HG02943 (cell line): Measurements from ENCODE around the gene IKZF3.

ENCODE experiments used
- ATAC-seq: cut with Tn5 transposase; IDR thresholded peaks from one replicate; pipeline ENCODE4 v1.9.1; 2021; ENCODE audit warnings: mild to moderate bottlenecking, low read depth, moderate library complexity; ENCODE audit not compliant: unreplicated experiment

Gene IKZF3

DNA sequence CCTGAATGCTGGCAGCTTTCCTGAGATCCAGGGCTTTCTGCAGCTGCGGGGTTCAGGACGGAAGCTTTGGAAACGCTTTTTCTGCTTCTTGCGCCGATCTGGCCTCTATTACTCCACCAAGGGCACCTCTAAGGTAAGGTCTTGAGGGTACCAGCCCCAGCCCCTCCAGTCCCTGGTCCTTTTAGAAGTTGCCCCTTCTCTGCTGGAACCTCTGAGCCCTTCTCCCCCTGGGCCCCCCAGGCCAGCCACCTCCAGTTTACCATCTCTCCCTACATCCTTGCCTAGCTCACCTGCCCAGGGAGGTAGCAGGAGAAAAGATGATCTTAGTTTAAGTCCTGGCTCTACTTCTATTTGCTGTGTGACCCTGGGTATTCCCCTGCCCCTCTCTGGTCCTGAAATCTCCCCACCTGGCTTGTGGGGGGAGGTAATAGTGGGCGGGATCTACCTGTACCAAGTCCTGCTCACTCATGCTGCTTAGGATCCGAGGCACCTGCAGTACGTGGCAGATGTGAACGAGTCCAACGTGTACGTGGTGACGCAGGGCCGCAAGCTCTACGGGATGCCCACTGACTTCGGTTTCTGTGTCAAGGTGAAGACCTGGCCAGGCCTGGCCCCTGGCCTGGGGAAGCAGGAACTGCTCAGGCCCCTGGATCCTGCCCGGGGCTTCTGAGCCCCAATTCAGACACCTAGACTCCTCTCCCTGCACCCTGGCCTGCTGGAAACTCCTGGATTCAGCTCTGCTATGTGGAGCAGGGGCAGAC, 119.9 kb downstream of the IKZF3 start:
- no peak for ATAC-seq

DNA sequence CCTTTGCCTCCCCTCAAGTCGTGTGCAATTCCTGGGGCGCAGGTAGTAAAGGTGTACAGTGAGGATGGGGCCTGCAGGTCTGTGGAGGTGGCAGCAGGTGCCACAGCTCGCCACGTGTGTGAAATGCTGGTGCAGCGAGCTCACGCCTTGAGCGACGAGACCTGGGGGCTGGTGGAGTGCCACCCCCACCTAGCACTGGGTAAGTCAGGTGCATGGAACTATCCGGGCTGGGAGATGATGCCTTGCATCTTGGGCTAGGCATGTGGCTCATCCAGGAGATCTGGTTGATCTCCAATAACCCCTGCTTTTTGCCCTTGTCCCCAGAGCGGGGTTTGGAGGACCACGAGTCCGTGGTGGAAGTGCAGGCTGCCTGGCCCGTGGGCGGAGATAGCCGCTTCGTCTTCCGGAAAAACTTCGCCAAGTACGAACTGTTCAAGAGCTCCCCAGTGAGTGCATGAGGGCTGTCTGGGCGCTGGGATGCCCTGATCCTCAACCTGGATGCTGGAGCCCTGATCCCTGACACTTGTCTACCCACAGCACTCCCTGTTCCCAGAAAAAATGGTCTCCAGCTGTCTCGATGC, 121.2 kb downstream of the IKZF3 start:
- no peak for ATAC-seq

DNA sequence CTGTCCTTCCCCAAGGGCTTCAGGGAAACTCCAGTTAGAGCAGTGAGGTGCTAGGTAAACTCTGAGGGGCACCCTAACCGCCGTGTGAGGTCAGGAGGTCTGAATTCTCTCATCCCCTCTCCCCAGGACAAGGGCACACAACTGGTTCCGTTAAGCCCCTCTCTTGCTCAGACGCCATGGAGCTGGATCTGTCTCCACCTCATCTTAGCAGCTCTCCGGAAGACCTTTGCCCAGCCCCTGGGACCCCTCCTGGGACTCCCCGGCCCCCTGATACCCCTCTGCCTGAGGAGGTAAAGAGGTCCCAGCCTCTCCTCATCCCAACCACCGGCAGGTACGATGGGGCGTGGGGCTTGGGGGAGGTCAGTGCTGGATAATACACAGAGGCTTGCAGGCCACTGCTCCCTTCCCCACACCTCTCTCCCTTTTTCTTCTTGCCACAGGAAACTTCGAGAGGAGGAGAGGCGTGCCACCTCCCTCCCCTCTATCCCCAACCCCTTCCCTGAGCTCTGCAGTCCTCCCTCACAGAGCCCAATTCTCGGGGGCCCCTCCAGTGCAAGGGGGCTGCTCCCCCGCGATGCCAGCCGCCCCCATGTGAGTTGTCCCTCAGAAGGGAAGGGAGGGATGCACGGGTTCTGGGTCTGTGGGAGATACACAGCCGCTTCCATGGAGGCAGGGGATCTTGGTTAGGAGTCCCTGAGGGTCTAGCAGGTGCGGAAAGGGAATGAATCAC, 121.8 kb downstream of the IKZF3 start:
- no peak for ATAC-seq

- ATAC-seq = no peak
Measured at GRCh38 chr17:39740357-39741111, 123.6 kb downstream of the IKZF3 start.

- no peak for ATAC-seq
Measured at GRCh38 chr17:39739885-39740356, 124.2 kb downstream of the IKZF3 start.

DNA sequence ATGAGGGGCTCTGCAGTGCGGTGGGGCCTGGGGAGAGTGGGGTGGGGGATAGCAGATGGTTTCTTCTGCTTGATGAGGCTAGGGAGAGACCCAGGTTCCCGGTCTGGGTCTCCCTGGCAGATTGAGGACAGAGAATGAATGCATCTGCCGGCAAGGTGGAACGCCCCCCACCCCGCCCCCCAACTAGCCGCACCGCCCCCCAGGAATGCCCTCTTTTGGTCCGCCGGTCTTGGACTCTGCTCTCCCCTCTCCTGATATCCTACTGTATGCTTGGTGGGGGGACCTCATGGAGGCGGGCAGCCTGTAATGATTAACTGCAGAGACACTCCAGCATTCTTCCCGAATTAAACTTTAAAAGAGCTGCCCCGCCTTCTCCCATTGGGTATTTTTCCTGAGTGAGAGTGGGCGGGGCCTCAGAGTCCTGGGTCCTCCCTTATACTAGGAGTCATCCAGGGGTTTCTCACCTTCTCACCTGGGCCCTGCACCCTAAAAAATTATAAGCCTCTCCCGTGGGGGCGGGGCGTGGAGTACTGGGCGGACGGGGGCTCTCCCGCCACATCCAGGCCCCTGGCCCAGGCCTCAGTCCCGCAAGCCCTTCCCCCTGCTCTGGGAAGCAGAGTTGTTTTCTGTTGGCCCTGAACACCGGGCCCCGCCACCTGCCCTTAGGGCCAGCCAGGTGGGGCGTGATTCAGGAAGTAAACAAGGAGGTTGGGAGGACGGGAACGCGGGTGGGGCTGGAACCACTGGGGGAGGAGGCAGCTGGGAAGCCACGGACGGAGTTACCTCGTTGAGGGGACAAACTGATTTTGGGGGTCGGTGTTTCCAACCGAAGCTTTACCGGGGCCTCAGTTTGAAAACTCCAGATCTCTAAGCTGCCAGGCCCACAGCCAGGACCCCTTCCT, 124.9 kb downstream of the IKZF3 start:
- ATAC-seq = no peak

GRCh38 chr17:39738568-39738901, 125.6 kb downstream of the IKZF3 start:
- ATAC-seq = no peak

DNA sequence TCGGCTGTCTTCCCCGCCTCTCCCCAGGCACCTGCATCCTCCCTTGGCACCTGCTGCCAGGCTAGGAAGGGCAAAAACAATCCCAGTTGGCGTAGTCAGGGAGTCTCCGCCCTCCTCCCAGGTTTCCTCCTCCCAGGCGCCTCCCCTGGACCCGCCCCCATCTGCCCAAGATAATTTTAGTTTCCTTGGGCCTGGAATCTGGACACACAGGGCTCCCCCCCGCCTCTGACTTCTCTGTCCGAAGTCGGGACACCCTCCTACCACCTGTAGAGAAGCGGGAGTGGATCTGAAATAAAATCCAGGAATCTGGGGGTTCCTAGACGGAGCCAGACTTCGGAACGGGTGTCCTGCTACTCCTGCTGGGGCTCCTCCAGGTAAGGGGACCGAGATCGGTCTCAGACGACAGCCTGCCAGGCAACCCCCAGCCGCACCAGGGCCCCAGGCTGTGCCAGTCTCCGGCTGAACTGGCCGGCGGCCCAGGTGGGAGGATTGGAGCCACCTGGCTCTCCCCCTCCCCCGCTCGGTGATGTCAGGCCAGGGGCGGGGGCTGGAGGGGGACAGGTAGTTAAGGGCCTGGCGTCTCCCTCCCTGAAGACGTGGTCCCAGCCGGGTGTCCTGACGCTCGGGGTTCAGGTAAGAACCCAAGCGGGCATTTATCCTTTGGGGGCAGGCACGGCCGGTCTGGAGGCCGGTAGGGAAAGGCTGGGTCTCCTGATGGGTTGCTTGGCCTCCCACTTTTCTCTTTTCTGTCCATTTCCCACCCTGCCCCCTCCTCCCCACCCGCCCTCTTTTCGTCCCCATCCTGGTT, 126.1 kb downstream of the IKZF3 start, which contains the start of gene GRB7:
GRB7 (plus strand) TSS at position 179 of the 808 bp plus-strand sequence. CDS start 4,364 bp downstream, outside the sequence.
- no peak for ATAC-seq

- ATAC-seq = no peak
Measured at GRCh38 chr17:39737206-39737759, 126.8 kb downstream of the IKZF3 start.

DNA sequence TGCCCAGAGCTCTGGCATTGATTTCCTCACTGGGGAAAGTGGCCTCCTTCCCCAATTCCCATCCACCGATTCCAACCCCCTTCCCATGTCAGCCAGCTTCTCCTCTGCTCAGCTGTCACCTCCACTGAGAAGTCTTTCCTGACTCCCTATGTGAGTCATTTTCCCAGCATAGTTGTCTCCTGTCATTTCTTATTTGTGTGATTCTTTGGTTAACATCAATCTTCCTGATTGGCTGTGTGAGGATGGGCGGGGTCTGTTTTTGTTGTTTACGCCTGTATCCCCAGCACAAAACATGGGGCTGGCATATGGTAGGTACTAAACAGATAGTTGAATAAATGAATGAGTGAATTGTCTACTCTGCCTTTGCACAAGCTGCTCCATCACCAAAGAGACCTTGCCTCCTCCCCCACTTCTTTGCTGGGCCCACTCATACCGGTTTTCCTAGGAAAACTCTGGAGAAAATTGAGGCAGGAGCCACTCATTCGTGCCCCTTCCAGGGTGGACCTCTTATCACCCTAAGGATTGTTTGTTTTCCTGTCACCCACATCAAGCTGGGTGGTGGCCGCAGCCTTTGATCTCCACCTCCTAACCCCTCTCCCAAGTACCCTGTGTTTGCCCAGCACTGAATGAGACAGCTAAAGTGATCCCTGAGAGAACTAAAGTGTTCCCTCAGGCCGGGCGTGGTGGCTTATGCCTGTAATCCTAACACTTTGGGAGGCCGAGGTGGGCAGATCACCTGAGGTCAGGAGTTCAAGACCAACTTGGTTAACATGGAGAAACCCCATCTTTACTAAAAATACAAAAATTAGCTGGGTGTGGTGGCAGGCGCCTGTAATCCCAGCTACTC, 127.6 kb downstream of the IKZF3 start:
- no peak for ATAC-seq

DNA sequence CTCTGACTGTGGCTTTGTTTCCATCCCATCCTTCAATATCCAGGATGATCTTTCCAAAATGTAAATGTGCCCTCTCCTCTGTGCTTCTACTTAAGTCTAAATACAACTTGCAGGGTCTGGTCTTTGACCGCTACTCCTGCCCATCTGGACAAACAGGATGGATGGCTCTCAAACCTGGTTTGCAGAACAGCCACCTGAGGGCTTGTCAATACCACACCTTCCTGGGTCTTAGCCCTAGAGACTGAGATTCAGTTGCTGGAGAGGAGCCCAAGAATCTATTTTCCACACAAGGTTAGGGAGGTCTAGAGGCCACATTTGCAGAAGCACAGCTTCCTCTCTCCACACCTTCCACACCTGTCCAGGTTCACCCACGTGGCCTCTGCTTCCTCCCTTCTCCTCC, 128.2 kb downstream of the IKZF3 start:
- ATAC-seq = no peak

DNA sequence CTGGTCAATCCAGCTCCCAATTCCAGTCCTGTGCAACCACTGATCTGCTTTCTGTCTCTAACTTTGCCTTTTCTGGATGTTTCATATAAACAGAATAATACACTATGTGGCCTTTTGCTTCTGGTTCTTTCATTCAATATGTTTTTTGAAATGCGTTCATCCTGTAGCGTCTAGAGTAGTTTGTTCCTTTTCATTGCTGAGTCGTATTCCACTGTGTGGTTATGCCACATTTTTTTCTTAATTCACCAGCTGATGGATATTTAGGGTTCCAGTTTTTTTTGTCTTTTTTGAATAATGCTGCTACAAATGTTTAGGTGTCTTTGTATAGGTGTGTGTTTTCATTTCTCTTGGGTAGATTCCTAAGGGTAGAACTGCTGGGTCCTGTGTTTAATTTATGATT, 131.5 kb downstream of the IKZF3 start:
- ATAC-seq = no peak

GRCh38 chr17:39730095-39730921, 133.8 kb downstream of the IKZF3 start, which contains the start of gene MIEN1:
MIEN1 (minus strand) TSS chr17:39730532; CDS start chr17:39730495, 37 bp downstream.
- peak; percentile 81 for ATAC-seq

GRCh38 chr17:39729280-39729851, 134.7 kb downstream of the IKZF3 start:
- no peak for ATAC-seq

DNA sequence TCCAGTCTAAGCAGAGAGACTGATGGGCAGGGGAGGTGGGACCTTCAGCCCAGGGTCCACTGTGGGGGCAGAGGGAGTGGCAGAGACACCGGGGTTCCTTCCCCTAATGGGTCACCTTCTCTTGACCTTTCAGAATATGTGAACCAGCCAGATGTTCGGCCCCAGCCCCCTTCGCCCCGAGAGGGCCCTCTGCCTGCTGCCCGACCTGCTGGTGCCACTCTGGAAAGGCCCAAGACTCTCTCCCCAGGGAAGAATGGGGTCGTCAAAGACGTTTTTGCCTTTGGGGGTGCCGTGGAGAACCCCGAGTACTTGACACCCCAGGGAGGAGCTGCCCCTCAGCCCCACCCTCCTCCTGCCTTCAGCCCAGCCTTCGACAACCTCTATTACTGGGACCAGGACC, 136.6 kb downstream of the IKZF3 start:
- ATAC-seq = no peak

GRCh38 chr17:39726617-39727016, 137.5 kb downstream of the IKZF3 start:
- ATAC-seq = no peak
